Suprapubic skin (tissue), 4 donors: ENCODE data around the gene ZCCHC7. TPM values are rescaled to one million over a fixed set of nuclear protein-coding genes. Genes with fewer than 3 reads are reported as not detected.

Source experiments
- DNase-seq, 2 donors: peaks; one replicate each; pipeline ENCODE4 v3.0.0-alpha.2; 2019; ENCODE audit warnings: low spot score in 2 of 2
- H3K27ac ChIP-seq: fragments of 200-600 bp; sonication (generic); one replicate; pipeline ENCODE4 v1.5.1; 2019
- H3K27me3 ChIP-seq: fragments of 200-600 bp; sonication (generic); one replicate; pipeline ENCODE4 v1.5.1; 2019
- H3K36me3 ChIP-seq: fragments of 200-600 bp; sonication (generic); one replicate; pipeline ENCODE4 v1.5.1; 2019
- H3K4me1 ChIP-seq: fragments of 200-600 bp; sonication (generic); one replicate; pipeline ENCODE4 v1.5.1; 2019
- H3K4me3 ChIP-seq: fragments of 200-600 bp; sonication (generic); one replicate; pipeline ENCODE4 v1.5.1; 2019; ENCODE audit warnings: mild to moderate bottlenecking
- H3K9me3 ChIP-seq: fragments of 200-600 bp; sonication (generic); one replicate; pipeline ENCODE4 v1.5.1; 2019
- EP300 ChIP-seq: sonication (generic); formaldehyde crosslinking; IDR thresholded peaks from one replicate; pipeline ENCODE4 v1.6.1; 2017; ENCODE audit warnings: antibody characterized with exemption
- POLR2A ChIP-seq, 2 donors: fragments of 450-650 bp; IDR thresholded peaks; one replicate each; pipeline ENCODE4 v1.6.1; 2017; ENCODE audit warnings: antibody characterized with exemption in 2 of 2, mild to moderate bottlenecking in 2 of 2, moderate library complexity in 2 of 2
- POLR2AphosphoS5 ChIP-seq, 3 donors: sonication (generic); formaldehyde crosslinking; IDR thresholded peaks; one replicate each; pipeline ENCODE4 v1.6.1; 2017; ENCODE audit warnings: antibody characterized with exemption in 3 of 3
- WGBS: methylation state at CpG from one replicate; pipeline ENCODE4 v1.1.5; 2018; 5-methylcytosine and 5-hydroxymethylcytosine counted together
- total RNA-seq, 4 donors: library from RNA; depleted of rRNA; stranded (reverse); fragments of >200 nt; gene quantifications; one replicate each; pipeline ENCODE4 v1.1.0, GENCODE V29; 2016
- TF ChIP-seq, protein P1 (sequence below), 2 donors: fragments of 200-600 bp in 1 of 2; fragments of 450-650 bp in 1 of 2; sonication (generic) in 1 of 2; IDR thresholded peaks; one replicate each; pipeline ENCODE4 v1.5.1; 2016 to 2019; ENCODE audit warnings: antibody characterized with exemption in 2 of 2, mild to moderate bottlenecking in 1 of 2, moderate library complexity in 1 of 2

ZCCHC7 gene
- total RNA-seq, 4 donors from 2014 or later = 16.3 to 37.6 (median 20.4) TPM

DNA sequence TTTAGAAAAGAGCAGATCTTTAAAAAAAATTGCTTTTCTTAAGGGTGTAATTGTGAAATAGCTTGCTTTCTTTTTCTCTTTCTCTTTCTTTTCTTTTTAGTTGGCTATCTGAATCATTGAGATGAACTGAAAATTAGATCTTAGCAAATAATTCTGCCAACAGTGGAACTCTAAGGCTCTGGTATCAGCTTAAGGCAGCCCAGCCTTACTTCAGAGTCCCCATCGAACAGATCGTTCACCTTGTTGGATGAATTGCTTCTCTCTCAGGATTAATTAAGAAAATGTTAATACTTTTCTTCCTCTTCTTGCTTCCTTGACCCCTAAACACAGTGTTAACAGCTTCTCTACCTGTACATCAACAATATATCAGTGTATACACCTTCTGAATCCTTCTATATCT is 92.1 kb downstream of the ZCCHC7 start:
- H3K36me3 ChIP-seq = peaks cover 4% of the 10 kb centered on the region
- H3K4me3 ChIP-seq = no peak overlapping the region
- H3K4me1 ChIP-seq = no peaks in the 10 kb centered on the region
- no peak overlapping the region for H3K27ac ChIP-seq
- H3K9me3 ChIP-seq = no peaks in the 10 kb centered on the region
- no peak for TF ChIP-seq EP300
- TF ChIP-seq, protein P1, sequence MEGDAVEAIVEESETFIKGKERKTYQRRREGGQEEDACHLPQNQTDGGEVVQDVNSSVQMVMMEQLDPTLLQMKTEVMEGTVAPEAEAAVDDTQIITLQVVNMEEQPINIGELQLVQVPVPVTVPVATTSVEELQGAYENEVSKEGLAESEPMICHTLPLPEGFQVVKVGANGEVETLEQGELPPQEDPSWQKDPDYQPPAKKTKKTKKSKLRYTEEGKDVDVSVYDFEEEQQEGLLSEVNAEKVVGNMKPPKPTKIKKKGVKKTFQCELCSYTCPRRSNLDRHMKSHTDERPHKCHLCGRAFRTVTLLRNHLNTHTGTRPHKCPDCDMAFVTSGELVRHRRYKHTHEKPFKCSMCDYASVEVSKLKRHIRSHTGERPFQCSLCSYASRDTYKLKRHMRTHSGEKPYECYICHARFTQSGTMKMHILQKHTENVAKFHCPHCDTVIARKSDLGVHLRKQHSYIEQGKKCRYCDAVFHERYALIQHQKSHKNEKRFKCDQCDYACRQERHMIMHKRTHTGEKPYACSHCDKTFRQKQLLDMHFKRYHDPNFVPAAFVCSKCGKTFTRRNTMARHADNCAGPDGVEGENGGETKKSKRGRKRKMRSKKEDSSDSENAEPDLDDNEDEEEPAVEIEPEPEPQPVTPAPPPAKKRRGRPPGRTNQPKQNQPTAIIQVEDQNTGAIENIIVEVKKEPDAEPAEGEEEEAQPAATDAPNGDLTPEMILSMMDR (IDR thresholded peaks at IDR 0.05) = no peak
- no peak for TF ChIP-seq POLR2A (IDR thresholded peaks at IDR 0.05)
- no peak for TF ChIP-seq POLR2AphosphoS5 (IDR thresholded peaks at IDR 0.05)
- 90% methylated on average over 2 of the region's 2 CpGs for WGBS
- no peaks in the 10 kb centered on the region for H3K27me3 ChIP-seq
- DNase-seq = no peak

DNA sequence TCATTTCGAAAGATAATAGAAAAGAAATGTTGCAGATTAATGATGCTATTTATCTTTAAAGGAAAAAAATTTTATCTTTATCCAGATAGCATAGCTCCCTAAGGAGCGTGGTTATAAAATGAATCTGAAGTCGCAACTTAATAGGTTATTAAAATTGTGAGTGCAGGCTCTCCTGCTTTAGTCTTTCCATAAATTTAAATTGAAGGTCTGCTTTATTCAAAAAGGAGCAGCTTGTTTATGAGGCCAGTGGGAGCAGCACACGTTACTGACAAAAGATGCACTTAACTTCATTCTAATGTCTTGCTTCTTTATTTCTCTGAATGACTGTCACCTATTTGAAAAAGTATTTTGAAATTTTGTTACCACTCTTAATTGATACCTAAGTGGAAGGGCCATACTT is 95.0 kb downstream of the ZCCHC7 start:
- no peaks in the 10 kb centered on the region for H3K4me1 ChIP-seq
- DNase-seq = no peak
- H3K9me3 ChIP-seq = no peaks in the 10 kb centered on the region
- WGBS = 86% methylated on average over 4 of the region's 4 CpGs
- no peak overlapping the region for H3K27ac ChIP-seq
- TF ChIP-seq EP300 (no peak), POLR2A (IDR thresholded peaks at IDR 0.05) (no peak), POLR2AphosphoS5 (IDR thresholded peaks at IDR 0.05) (no peak)
- TF ChIP-seq, protein P1 (IDR thresholded peaks at IDR 0.05) = no peak
- no peaks in the 10 kb centered on the region for H3K36me3 ChIP-seq
- H3K4me3 ChIP-seq = no peak overlapping the region
- H3K27me3 ChIP-seq = no peaks in the 10 kb centered on the region

DNA sequence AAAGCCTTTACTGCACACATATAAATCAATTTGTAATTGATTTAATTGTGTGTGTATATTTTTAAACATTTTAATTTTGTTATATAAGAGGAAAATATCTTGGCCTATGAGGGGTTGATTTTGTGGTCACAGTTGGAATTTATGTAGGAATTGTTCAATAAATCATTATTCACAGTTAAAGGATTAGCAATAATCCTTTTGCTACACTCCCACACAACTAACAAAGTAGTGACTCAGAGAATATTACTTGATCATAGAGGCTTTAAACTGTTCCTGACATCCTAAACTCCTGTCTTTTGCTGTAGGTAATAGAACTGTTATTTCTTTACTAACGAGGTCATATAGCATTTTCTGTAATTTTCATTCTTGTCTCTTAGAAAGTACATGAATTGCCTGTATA is 95.5 kb downstream of the ZCCHC7 start:
- TF ChIP-seq EP300 (no peak), POLR2A (IDR thresholded peaks at IDR 0.05) (no peak), POLR2AphosphoS5 (IDR thresholded peaks at IDR 0.05) (no peak)
- TF ChIP-seq, protein P1 (IDR thresholded peaks at IDR 0.05) = no peak
- no peaks in the 10 kb centered on the region for H3K27me3 ChIP-seq
- H3K9me3 ChIP-seq = no peaks in the 10 kb centered on the region
- 77% methylated on average over 1 of the region's 1 CpG for WGBS
- H3K4me1 ChIP-seq = no peaks in the 10 kb centered on the region
- DNase-seq = no peak
- H3K27ac ChIP-seq = no peak overlapping the region
- no peak overlapping the region for H3K4me3 ChIP-seq
- no peaks in the 10 kb centered on the region for H3K36me3 ChIP-seq

DNA sequence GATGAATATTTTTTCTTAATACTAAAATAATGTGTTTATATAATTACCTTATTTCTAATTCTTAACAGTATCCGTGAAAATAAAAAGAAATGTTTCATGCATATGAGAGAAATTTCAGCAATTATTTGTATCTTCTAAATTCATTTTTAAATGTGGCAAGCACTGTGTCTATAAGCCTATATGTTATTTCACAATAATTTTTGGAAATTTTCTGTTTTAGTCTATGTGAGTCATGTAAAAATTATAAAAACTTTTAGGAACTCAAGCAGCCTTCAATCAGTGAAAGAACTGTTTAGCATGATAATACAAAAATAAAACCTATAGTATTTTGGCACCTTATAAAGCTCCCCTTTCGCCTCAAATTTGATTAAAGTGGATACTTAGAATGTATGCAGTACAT is 96.8 kb downstream of the ZCCHC7 start:
- no peaks in the 10 kb centered on the region for H3K9me3 ChIP-seq
- H3K36me3 ChIP-seq = no peaks in the 10 kb centered on the region
- DNase-seq = no peak
- no peaks in the 10 kb centered on the region for H3K4me1 ChIP-seq
- no peak overlapping the region for H3K4me3 ChIP-seq
- no peak overlapping the region for H3K27ac ChIP-seq
- no peaks in the 10 kb centered on the region for H3K27me3 ChIP-seq
- 96% methylated on average over 2 of the region's 2 CpGs for WGBS
- no peak for TF ChIP-seq EP300
- no peak for TF ChIP-seq POLR2A (IDR thresholded peaks at IDR 0.05)
- TF ChIP-seq, protein P1 (IDR thresholded peaks at IDR 0.05) = no peak
- no peak for TF ChIP-seq POLR2AphosphoS5 (IDR thresholded peaks at IDR 0.05)

DNA sequence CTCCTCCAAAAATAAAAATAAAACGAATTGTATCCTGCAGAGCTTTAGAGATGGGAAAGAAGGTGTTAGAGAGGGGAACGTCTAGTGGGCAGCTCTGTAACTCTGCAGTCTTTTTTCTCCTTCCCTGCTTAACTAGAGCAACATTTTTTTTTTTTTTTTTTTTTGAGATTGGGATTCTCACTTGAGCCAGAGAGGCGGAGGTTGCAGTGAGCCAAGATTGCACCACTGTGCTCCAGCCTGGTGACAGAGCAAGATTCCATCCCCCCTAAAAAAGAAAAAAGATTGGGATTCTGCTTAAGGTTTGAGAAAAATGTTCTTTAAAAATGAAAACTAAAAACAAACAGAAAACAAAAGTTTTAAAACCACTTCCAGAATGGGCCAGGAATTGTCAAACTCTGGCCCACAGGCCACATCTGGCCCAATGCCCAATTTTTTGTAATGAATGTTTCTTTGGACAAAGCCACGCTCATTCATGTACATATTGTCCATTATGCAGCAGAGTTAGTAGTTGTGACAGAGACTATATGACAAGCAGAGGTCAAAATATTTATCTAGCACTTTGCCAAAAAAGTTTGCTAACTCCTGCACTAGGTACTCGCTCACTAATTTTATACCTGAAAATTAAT is 98.5 kb downstream of the ZCCHC7 start:
- DNase-seq = no peak
- no peaks in the 10 kb centered on the region for H3K36me3 ChIP-seq
- H3K9me3 ChIP-seq = no peaks in the 10 kb centered on the region
- no peaks in the 10 kb centered on the region for H3K4me1 ChIP-seq
- TF ChIP-seq POLR2A (IDR thresholded peaks at IDR 0.05) = no peak
- TF ChIP-seq POLR2AphosphoS5 (IDR thresholded peaks at IDR 0.05) = no peak
- TF ChIP-seq, protein P1 (IDR thresholded peaks at IDR 0.05) = no peak
- TF ChIP-seq EP300 = no peak
- H3K27me3 ChIP-seq = no peaks in the 10 kb centered on the region
- H3K27ac ChIP-seq = no peak overlapping the region
- H3K4me3 ChIP-seq = no peak overlapping the region
- 83% methylated on average over 5 of the region's 5 CpGs for WGBS
